Effector memory CD8-positive, alpha-beta T cell (primary cell): ENCODE results near the gene HIPK2.

Source experiments
- ATAC-seq: fragments of 150-1000 bp; cut with Tn5 transposase; replicated peaks from 2 replicates; pipeline ENCODE4 v1.10.0; 2021; ENCODE audit warnings: mild to moderate bottlenecking, moderate library complexity
- DNase-seq, 3 experiments: peaks; one replicate each; pipeline ENCODE4 v3.0.0; 2021
- H3K27ac Mint-ChIP-seq, 2 donors: one replicate each; pipeline ENCODE4 v1.8.0; 2022; ENCODE audit warnings: mild to moderate bottlenecking in 2 of 2, mixed read lengths in 2 of 2, moderate library complexity in 2 of 2
- H3K27me3 Mint-ChIP-seq, 2 donors: one replicate each; pipeline ENCODE4 v1.8.0; 2022; ENCODE audit warnings: mixed read lengths in 2 of 2
- H3K36me3 Mint-ChIP-seq: one replicate; pipeline ENCODE4 v1.8.0; 2022; ENCODE audit warnings: mild to moderate bottlenecking, moderate library complexity, mixed read lengths; ENCODE audit not compliant: insufficient read depth
- H3K4me1 Mint-ChIP-seq, 2 donors: one replicate each; pipeline ENCODE4 v1.8.0; 2022; ENCODE audit warnings: low read depth in 2 of 2, mixed read lengths in 2 of 2
- H3K4me3 Mint-ChIP-seq, 2 donors: one replicate each; pipeline ENCODE4 v1.8.0; 2022; ENCODE audit warnings: mild to moderate bottlenecking in 2 of 2, mixed read lengths in 2 of 2, moderate library complexity in 2 of 2
- H3K9me3 Mint-ChIP-seq, 2 donors: one replicate each; pipeline ENCODE4 v1.8.0; 2022; ENCODE audit warnings: mixed read lengths in 2 of 2
- total RNA-seq, 9 experiments: gene quantifications; one replicate each; lab custom pipeline; 2026; lab: John Stamatoyannopoulos, UW

The HIPK2 gene
- 44.5 to 127 (median 56.8) reads per million in 9 experiments for total RNA-seq

GRCh38 chr7:139777948-139778841, at the start of gene HIPK2:
TSS of gene HIPK2 (minus strand) at chr7:139777998. CDS start at chr7:139777623, 375 bp downstream.
- ATAC-seq (peak; percentile 71), DNase-seq (peak; percentile 56 to 67 (median 61))
- Mint-ChIP-seq H3K4me1 (peaks cover 27 to 36% of the 10 kb centered on the region in 2 donors), H3K27ac (peak within 1 kb of the TSS; percentile 98), H3K4me3 (peak within 1 kb of the TSS; percentile 95 to 99), H3K36me3 (peaks cover 4% of the 10 kb centered on the region), H3K9me3 (no peaks in the 10 kb centered on the region), H3K27me3 (peaks cover 14 to 23% of the 10 kb centered on the region in 2 donors)

- no peak overlapping the region for H3K4me3 Mint-ChIP-seq
- peaks cover 4% of the 10 kb centered on the region for H3K36me3 Mint-ChIP-seq
- H3K4me1 Mint-ChIP-seq = peaks cover 0 to 14% of the 10 kb centered on the region in 2 donors
- no peaks in the 10 kb centered on the region for H3K9me3 Mint-ChIP-seq
- H3K27ac Mint-ChIP-seq = no peak overlapping the region
- H3K27me3 Mint-ChIP-seq = peaks cover 19 to 27% of the 10 kb centered on the region in 2 donors
- ATAC-seq = no peak
- DNase-seq = no peak
Measured at GRCh38 chr7:139827042-139827441, 49.2 kb upstream of the HIPK2 start.

GRCh38 chr7:139825666-139826290, 48.0 kb upstream of the HIPK2 start:
- Mint-ChIP-seq H3K36me3 (peaks cover under 1% of the 10 kb centered on the region), H3K4me1 (peaks cover 0 to 7% of the 10 kb centered on the region in 2 donors), H3K27me3 (peaks cover 16 to 27% of the 10 kb centered on the region in 2 donors), H3K27ac (no peak overlapping the region), H3K9me3 (no peaks in the 10 kb centered on the region), H3K4me3 (no peak overlapping the region)
- DNase-seq (no peak), ATAC-seq (no peak)

GRCh38 chr7:139823959-139824521, 46.2 kb upstream of the HIPK2 start:
- no peak overlapping the region for H3K27ac Mint-ChIP-seq
- no peaks in the 10 kb centered on the region for H3K9me3 Mint-ChIP-seq
- no peak for ATAC-seq
- H3K36me3 Mint-ChIP-seq = no peaks in the 10 kb centered on the region
- DNase-seq = no peak
- H3K4me1 Mint-ChIP-seq = peaks cover 0 to 3% of the 10 kb centered on the region in 2 donors
- no peak overlapping the region for H3K4me3 Mint-ChIP-seq
- H3K27me3 Mint-ChIP-seq = peaks cover 13 to 27% of the 10 kb centered on the region in 2 donors

- DNase-seq (no peak), ATAC-seq (no peak)
- H3K4me1 Mint-ChIP-seq = no peaks in the 10 kb centered on the region
- H3K36me3 Mint-ChIP-seq = no peaks in the 10 kb centered on the region
- no peaks in the 10 kb centered on the region for H3K9me3 Mint-ChIP-seq
- H3K4me3 Mint-ChIP-seq = no peak overlapping the region
- H3K27me3 Mint-ChIP-seq = peaks cover 13 to 20% of the 10 kb centered on the region in 2 donors
- H3K27ac Mint-ChIP-seq = no peak overlapping the region
Measured at GRCh38 chr7:139822855-139823254, 45.1 kb upstream of the HIPK2 start.

- Mint-ChIP-seq H3K4me3 (no peak overlapping the region), H3K36me3 (no peaks in the 10 kb centered on the region), H3K9me3 (no peaks in the 10 kb centered on the region), H3K27me3 (peaks cover 6 to 10% of the 10 kb centered on the region in 2 donors), H3K4me1 (no peaks in the 10 kb centered on the region), H3K27ac (no peak overlapping the region)
- DNase-seq = no peak
- no peak for ATAC-seq
Measured at GRCh38 chr7:139821349-139822105, 43.7 kb upstream of the HIPK2 start.

- Mint-ChIP-seq H3K27ac (no peak overlapping the region), H3K4me3 (no peak overlapping the region), H3K27me3 (no peaks in the 10 kb centered on the region), H3K9me3 (no peaks in the 10 kb centered on the region), H3K36me3 (no peaks in the 10 kb centered on the region), H3K4me1 (no peaks in the 10 kb centered on the region)
- peak; percentile 39 for ATAC-seq
- no peak for DNase-seq
Measured at GRCh38 chr7:139820089-139820488, 42.3 kb upstream of the HIPK2 start.

- no peak for ATAC-seq
- Mint-ChIP-seq H3K36me3 (no peaks in the 10 kb centered on the region), H3K27ac (no peak overlapping the region), H3K4me3 (no peak overlapping the region), H3K27me3 (no peaks in the 10 kb centered on the region), H3K4me1 (peaks cover 0 to 2% of the 10 kb centered on the region in 2 donors), H3K9me3 (no peaks in the 10 kb centered on the region)
- DNase-seq = no peak
Measured at GRCh38 chr7:139817249-139817648, 39.5 kb upstream of the HIPK2 start.

- Mint-ChIP-seq H3K36me3 (no peaks in the 10 kb centered on the region), H3K4me1 (peaks cover 0 to 2% of the 10 kb centered on the region in 2 donors), H3K27me3 (peaks cover 3 to 12% of the 10 kb centered on the region in 2 donors), H3K4me3 (no peak overlapping the region), H3K9me3 (no peaks in the 10 kb centered on the region), H3K27ac (no peak overlapping the region)
- ATAC-seq = no peak
- no peak for DNase-seq
Measured at GRCh38 chr7:139813689-139814088, 35.9 kb upstream of the HIPK2 start.

- Mint-ChIP-seq H3K4me1 (peaks cover 0 to 2% of the 10 kb centered on the region in 2 donors), H3K27me3 (peaks cover 8 to 16% of the 10 kb centered on the region in 2 donors), H3K9me3 (no peaks in the 10 kb centered on the region), H3K4me3 (no peak overlapping the region), H3K36me3 (no peaks in the 10 kb centered on the region), H3K27ac (no peak overlapping the region)
- ATAC-seq = no peak
- no peak for DNase-seq
Measured at GRCh38 chr7:139813151-139813550, 35.4 kb upstream of the HIPK2 start.

- Mint-ChIP-seq H3K27ac (peak overlapping the region in 1 of 2 donors; percentile 17), H3K4me3 (no peak overlapping the region), H3K4me1 (peaks cover 0 to 2% of the 10 kb centered on the region in 2 donors), H3K27me3 (peaks cover 23 to 25% of the 10 kb centered on the region in 2 donors), H3K9me3 (no peaks in the 10 kb centered on the region), H3K36me3 (no peaks in the 10 kb centered on the region)
- DNase-seq (no peak), ATAC-seq (no peak)
Measured at GRCh38 chr7:139811066-139811465, 33.3 kb upstream of the HIPK2 start.

- H3K27ac Mint-ChIP-seq = no peak overlapping the region
- peaks cover 0 to 2% of the 10 kb centered on the region in 2 donors for H3K4me1 Mint-ChIP-seq
- DNase-seq (no peak), ATAC-seq (no peak)
- peaks cover 23 to 25% of the 10 kb centered on the region in 2 donors for H3K27me3 Mint-ChIP-seq
- H3K9me3 Mint-ChIP-seq = no peaks in the 10 kb centered on the region
- no peak overlapping the region for H3K4me3 Mint-ChIP-seq
- H3K36me3 Mint-ChIP-seq = no peaks in the 10 kb centered on the region
Measured at GRCh38 chr7:139808846-139809442, 31.1 kb upstream of the HIPK2 start.
